Measurements from ENCODE around the gene RBMY1A1. TPM values are rescaled to one million over a fixed set of nuclear protein-coding genes. Genes with fewer than 3 reads are reported as not detected.
"Not testable (repeated sequence)": the region's sequence is repeated elsewhere in the genome, so short reads cannot be mapped to it uniquely, and the experiment has no call there.

Gene RBMY1A1
- total RNA-seq (2011; cell fraction: chromatin; rRNA removed; ENCODE audit: low replicate concordance) = not detected in 2 replicates
- not detected in 2 replicates for total RNA-seq (2011; cell fraction: nucleolus; rRNA removed)
- not detected in 2 replicates for total RNA-seq (2011; cell fraction: nucleoplasm; rRNA removed)
- not detected in 2 replicates for total RNA-seq (2014; rRNA removed)
- total RNA-seq (2014; rRNA removed; fragmentation: Illumina TruSeq; extraction: Trizol) = not detected in 2 replicates
- total RNA-seq (2015; rRNA removed; fragmentation: Illumina TruSeq; extraction: Trizol) = not detected in 2 replicates
- not detected in 2 replicates for total RNA-seq (2021)
- polyA plus RNA-seq (2011; rRNA removed) = not detected in 2 replicates
- not detected in 2 replicates for polyA plus RNA-seq (2011; cell fraction: cytosol; rRNA removed)
- polyA plus RNA-seq (2011; cell fraction: nucleus; rRNA removed) = not detected in 2 replicates
- polyA plus RNA-seq (2012) = not detected in 2 replicates
- not detected in 2 replicates for polyA plus RNA-seq (2014; fragmentation: Illumina TruSeq; extraction: Trizol)
- not detected for polyA plus RNA-seq (2014; fragmentation: Nextera tagmentation; extraction: Ambion mirVana)
- polyA plus RNA-seq (2014; rRNA removed) = not detected in 2 replicates
- polyA minus RNA-seq (2011; rRNA and poly(A)+ RNA removed) = not detected in 2 replicates
- polyA minus RNA-seq (2011; cell fraction: cytosol; rRNA and poly(A)+ RNA removed) = not detected in 2 replicates
- polyA minus RNA-seq (2011; cell fraction: nucleus; rRNA and poly(A)+ RNA removed) = not detected in 2 replicates
- not detected for Bru-seq, nascent RNA
- not detected for BruChase-seq, experiment 1, labeled RNA remaining after a 2-hour chase
- BruChase-seq, experiment 2, labeled RNA remaining after a 6-hour chase = not detected
- long read RNA-seq, experiment 1 = 0 reads
- long read RNA-seq, experiment 2 = 0 reads
- long read RNA-seq, experiment 3 = 0 reads

- H4K20me1 ChIP-seq (replicated peaks; ENCODE audit: control insufficient read depth, insufficient read depth, low read length); intact Hi-C loops (cut with micrococcal nuclease); POLR2A ChIA-PET; in situ Hi-C loops (cut with MboI); H3K4me2 ChIP-seq (ENCODE audit: insufficient read depth, low read length); FAIRE-seq; H3K36me3 ChIP-seq (ENCODE audit: control insufficient read depth, insufficient read depth, low read length); H3K79me2 ChIP-seq (ENCODE audit: control insufficient read depth, insufficient read depth, low read length); H3K4me1 ChIP-seq (replicated peaks in 1 of 2; ENCODE audit: control insufficient read depth in 2 of 2, insufficient read depth in 2 of 2, low read length in 2 of 2); H3K4me3 ChIP-seq; H3K27ac ChIP-seq (ENCODE audit: extremely low read depth, low read depth, low read length); H3K9me3 ChIP-seq (replicated peaks; ENCODE audit: control insufficient read depth, insufficient read depth, low read depth, low read length); DNase-seq (ENCODE audit: extremely low read depth in 1 of 4, low spot score in 3 of 4); H3K9ac ChIP-seq (ENCODE audit: insufficient read depth in 1 of 2, low read depth in 2 of 2, low read length in 2 of 2); CTCF ChIA-PET (ENCODE audit: low intra/inter-chr PET ratio); BruUV-seq (replicated peaks); H3K9me1 ChIP-seq (ENCODE audit: control insufficient read depth, insufficient read depth, low read length); ATAC-seq; H2AFZ ChIP-seq (ENCODE audit: low read depth, low read length); H3K27me3 ChIP-seq (ENCODE audit: control insufficient read depth in 2 of 2, insufficient read depth in 2 of 2, low read length in 2 of 2): not testable (repeated sequence)
- WGBS (ENCODE audit: insufficient coverage, low coverage, missing lambda C conversion rate) = no CpG with 5 or more reads among the region's 28 CpGs
Observed at GRCh38 chrY:21534579-21534978, at the start of gene RBMY1A1. TSS of gene RBMY1A1 (plus strand) at chrY:21534879. CDS start at chrY:21536892, 2,013 bp downstream.

- H4K20me1 ChIP-seq (replicated peaks; ENCODE audit: control insufficient read depth, insufficient read depth, low read length); ATAC-seq; H2AFZ ChIP-seq (ENCODE audit: low read depth, low read length); CTCF ChIA-PET (ENCODE audit: low intra/inter-chr PET ratio); H3K9me3 ChIP-seq (replicated peaks; ENCODE audit: control insufficient read depth, insufficient read depth, low read depth, low read length); intact Hi-C loops (cut with micrococcal nuclease); FAIRE-seq; H3K4me3 ChIP-seq; H3K9me1 ChIP-seq (ENCODE audit: control insufficient read depth, insufficient read depth, low read length); H3K4me1 ChIP-seq (replicated peaks in 1 of 2; ENCODE audit: control insufficient read depth in 2 of 2, insufficient read depth in 2 of 2, low read length in 2 of 2); H3K27ac ChIP-seq (ENCODE audit: extremely low read depth, low read depth, low read length); H3K27me3 ChIP-seq (ENCODE audit: control insufficient read depth in 2 of 2, insufficient read depth in 2 of 2, low read length in 2 of 2); POLR2A ChIA-PET; H3K79me2 ChIP-seq (ENCODE audit: control insufficient read depth, insufficient read depth, low read length); H3K4me2 ChIP-seq (ENCODE audit: insufficient read depth, low read length); DNase-seq (ENCODE audit: extremely low read depth in 1 of 4, low spot score in 3 of 4); in situ Hi-C loops (cut with MboI); BruUV-seq (replicated peaks); H3K36me3 ChIP-seq (ENCODE audit: control insufficient read depth, insufficient read depth, low read length); H3K9ac ChIP-seq (ENCODE audit: insufficient read depth in 1 of 2, low read depth in 2 of 2, low read length in 2 of 2): not testable (repeated sequence)
- WGBS (ENCODE audit: insufficient coverage, low coverage, missing lambda C conversion rate) = no CpG with 5 or more reads among the region's 28 CpGs
Observed at GRCh38 chrY:21511038-21511437, 23.6 kb upstream of the RBMY1A1 start, which contains the start of gene RBMY1B. TSS of gene RBMY1B (plus strand) at chrY:21511338. CDS start at chrY:21513351, 2,013 bp downstream.

- POLR2A ChIA-PET; in situ Hi-C loops (cut with MboI); BruUV-seq (replicated peaks); H3K9me3 ChIP-seq (replicated peaks; ENCODE audit: control insufficient read depth, insufficient read depth, low read depth, low read length); H3K9me1 ChIP-seq (ENCODE audit: control insufficient read depth, insufficient read depth, low read length); H3K79me2 ChIP-seq (ENCODE audit: control insufficient read depth, insufficient read depth, low read length); H3K4me2 ChIP-seq (ENCODE audit: insufficient read depth, low read length); H3K27me3 ChIP-seq (ENCODE audit: control insufficient read depth in 2 of 2, insufficient read depth in 2 of 2, low read length in 2 of 2); DNase-seq (ENCODE audit: extremely low read depth in 1 of 4, low spot score in 3 of 4); intact Hi-C loops (cut with micrococcal nuclease); H3K27ac ChIP-seq (ENCODE audit: extremely low read depth, low read depth, low read length); FAIRE-seq; CTCF ChIA-PET (ENCODE audit: low intra/inter-chr PET ratio); ATAC-seq; H3K4me1 ChIP-seq (replicated peaks in 1 of 2; ENCODE audit: control insufficient read depth in 2 of 2, insufficient read depth in 2 of 2, low read length in 2 of 2); H2AFZ ChIP-seq (ENCODE audit: low read depth, low read length); H3K4me3 ChIP-seq; H3K9ac ChIP-seq (ENCODE audit: insufficient read depth in 1 of 2, low read depth in 2 of 2, low read length in 2 of 2); H4K20me1 ChIP-seq (replicated peaks; ENCODE audit: control insufficient read depth, insufficient read depth, low read length); H3K36me3 ChIP-seq (ENCODE audit: control insufficient read depth, insufficient read depth, low read length): not testable (repeated sequence)
- no CpG with 5 or more reads among the region's 5 CpGs for WGBS (ENCODE audit: insufficient coverage, low coverage, missing lambda C conversion rate)
Observed at GRCh38 chrY:21559316-21559984, 24.8 kb downstream of the RBMY1A1 start.

Data from K562 (cell line).